Measurements from ENCODE around the gene SCARF2.

GRCh38 chr22:20464912-20465758 lies 27.5 kb upstream of the SCARF2 start:
- no peak for TF ChIP-seq ZNF423 (tag by site-specific recombination; IDR thresholded peaks at IDR 0.05)
- no peak for TF ChIP-seq CTCF (tag by site-specific recombination; IDR thresholded peaks at IDR 0.05)
- TF ChIP-seq KLF7 (tag by site-specific recombination; IDR thresholded peaks at IDR 0.05; ENCODE audit: borderline replicate concordance), result no peak

Measured in HEK293 (cell line).